ENCODE data around the gene SPATA21. TPM values are rescaled to one million over a fixed set of nuclear protein-coding genes. Genes with fewer than 3 reads are reported as not detected.

SPATA21 gene
- polyA plus RNA-seq, 6 donors from 2014 or later: not detected

DNA sequence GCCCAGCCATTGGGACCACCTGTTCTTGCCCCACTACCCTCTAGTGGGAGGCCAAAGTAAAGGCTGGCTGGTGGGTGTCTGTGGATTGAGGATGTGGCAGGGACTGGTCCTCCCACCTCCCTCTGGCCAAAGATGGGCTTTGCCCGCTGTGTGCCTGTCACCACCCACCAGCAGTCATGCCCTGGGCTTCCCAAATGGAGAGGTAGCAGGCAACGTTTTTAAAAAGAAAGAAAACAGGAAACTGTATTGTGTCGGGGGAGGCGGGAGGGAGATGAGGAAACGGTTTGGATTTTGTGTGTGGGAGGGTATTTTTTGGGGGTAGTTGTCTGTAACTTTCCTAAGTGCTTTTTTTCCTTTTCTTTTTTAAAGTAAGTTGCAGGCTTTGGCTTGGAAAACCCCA is 40.1 kb downstream of the SPATA21 start:
- Mint-ChIP-seq H3K9me3 (no peaks in the 10 kb centered on the region), H3K36me3 (peaks cover 0 to 8% of the 10 kb centered on the region in 2 donors), H3K4me1 (peaks cover 11 to 19% (median 17%) of the 10 kb centered on the region in 3 donors), H3K27me3 (no peaks in the 10 kb centered on the region), H3K4me3 (no peak overlapping the region), H3K27ac (peak overlapping the region in 2 of 6 donors; percentile 61 to 77)
- ATAC-seq (ENCODE audit: low read depth in 2 of 2) (no peak), DNase-seq (no peak)

DNA sequence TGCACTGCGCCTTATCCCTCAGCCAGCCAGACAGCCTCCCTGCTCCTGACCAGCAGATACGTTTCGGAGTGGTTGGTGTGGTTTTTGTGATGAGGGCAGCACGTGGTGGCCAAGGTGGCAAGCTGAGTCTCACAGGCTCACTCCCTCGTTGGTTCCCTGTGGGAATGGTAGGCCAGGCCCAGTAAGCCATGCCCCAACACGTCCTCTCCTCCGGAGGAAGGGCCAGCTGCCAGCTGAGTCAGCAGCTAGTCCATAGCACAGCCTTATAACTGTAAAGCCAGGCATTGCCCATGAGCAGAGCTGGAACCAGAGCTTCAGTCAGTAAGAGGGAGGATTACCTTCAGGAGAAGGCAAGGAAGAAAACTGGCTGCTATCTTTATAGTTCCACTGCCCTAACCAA is 40.6 kb downstream of the SPATA21 start:
- Mint-ChIP-seq H3K27me3 (no peaks in the 10 kb centered on the region), H3K4me1 (peaks cover 15 to 24% (median 17%) of the 10 kb centered on the region in 3 donors), H3K36me3 (peaks cover 0 to 8% of the 10 kb centered on the region in 2 donors), H3K4me3 (no peak overlapping the region), H3K9me3 (no peaks in the 10 kb centered on the region), H3K27ac (peak overlapping the region in 3 of 6 donors; percentile 61 to 92 (median 77))
- ATAC-seq (ENCODE audit: low read depth in 2 of 2) (no peak), DNase-seq (no peak)

DNA sequence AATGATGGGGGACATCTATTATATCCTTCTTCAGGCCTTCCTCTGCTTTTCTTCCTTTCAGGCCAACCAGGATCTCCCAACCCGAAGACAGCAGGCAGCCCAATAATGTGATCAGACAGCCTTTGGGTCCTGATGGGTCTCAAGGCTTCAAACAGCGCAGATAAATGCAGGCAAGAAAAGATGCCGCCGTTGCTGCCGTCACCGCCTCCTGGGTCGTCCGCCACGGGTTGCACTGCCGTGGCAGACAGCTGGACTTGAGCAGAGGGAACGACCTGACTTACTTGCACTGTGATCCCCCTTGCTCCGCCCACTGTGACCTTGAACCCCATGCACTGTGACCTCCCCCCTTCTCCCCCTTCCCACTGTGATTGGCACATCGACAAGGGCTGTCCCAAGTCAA is 42.2 kb downstream of the SPATA21 start:
- H3K4me1 Mint-ChIP-seq: peaks cover 26 to 40% (median 31%) of the 10 kb centered on the region in 3 donors
- ATAC-seq (ENCODE audit: low read depth in 2 of 2) (no peak), DNase-seq (no peak)
- peak overlapping the region in 1 of 8 donors; percentile 60 for H3K4me3 Mint-ChIP-seq
- H3K9me3 Mint-ChIP-seq: no peaks in the 10 kb centered on the region
- peaks cover 0 to 8% of the 10 kb centered on the region in 2 donors for H3K36me3 Mint-ChIP-seq
- H3K27ac Mint-ChIP-seq: no peak overlapping the region
- no peaks in the 10 kb centered on the region for H3K27me3 Mint-ChIP-seq

DNA sequence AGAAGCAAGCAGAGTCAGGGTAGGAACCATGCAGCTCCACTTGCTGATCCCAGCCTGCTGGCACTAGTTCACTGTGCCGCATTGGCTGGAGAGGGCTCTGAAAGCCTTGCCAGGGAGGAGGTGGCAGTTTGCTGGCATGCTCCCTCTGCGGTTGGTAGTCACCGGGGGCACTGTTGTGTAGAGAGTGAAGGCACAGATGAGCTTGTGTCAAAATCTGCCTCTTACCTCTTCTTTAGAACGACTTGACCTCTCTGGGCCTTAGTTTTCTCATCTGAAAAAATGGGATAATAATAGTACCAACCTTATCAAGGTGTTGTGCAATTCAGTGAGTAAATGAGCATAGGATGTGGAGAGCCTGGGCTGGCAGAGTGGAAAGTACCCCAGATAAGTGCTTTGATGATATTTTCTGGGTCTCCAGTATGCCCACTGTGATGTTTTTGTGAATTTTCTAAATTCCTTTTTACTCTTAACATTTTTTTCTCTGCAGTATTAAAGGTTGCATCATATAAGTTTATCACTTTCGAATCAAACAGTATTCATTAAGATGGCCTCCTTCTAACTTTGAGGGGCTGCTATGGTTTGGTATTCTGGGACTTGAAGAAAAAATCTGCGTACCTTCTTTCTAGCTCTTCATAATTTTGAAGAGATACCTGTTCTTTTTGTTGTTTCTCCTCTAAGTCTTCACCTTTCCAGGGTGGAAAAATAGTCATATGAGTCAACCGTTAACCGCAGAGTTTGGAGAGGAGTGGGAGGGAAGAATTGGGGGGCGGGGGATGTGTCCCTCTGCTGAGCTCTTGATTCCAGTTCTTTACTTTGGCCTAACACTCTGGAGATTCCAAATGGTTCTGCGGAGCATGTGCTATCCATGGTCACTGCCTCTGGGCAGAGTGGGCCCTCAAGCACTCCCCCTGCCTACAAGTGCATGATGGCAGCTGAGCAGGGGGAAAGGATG is 43.4 kb downstream of the SPATA21 start:
- ATAC-seq (ENCODE audit: low read depth in 2 of 2): no peak

DNA sequence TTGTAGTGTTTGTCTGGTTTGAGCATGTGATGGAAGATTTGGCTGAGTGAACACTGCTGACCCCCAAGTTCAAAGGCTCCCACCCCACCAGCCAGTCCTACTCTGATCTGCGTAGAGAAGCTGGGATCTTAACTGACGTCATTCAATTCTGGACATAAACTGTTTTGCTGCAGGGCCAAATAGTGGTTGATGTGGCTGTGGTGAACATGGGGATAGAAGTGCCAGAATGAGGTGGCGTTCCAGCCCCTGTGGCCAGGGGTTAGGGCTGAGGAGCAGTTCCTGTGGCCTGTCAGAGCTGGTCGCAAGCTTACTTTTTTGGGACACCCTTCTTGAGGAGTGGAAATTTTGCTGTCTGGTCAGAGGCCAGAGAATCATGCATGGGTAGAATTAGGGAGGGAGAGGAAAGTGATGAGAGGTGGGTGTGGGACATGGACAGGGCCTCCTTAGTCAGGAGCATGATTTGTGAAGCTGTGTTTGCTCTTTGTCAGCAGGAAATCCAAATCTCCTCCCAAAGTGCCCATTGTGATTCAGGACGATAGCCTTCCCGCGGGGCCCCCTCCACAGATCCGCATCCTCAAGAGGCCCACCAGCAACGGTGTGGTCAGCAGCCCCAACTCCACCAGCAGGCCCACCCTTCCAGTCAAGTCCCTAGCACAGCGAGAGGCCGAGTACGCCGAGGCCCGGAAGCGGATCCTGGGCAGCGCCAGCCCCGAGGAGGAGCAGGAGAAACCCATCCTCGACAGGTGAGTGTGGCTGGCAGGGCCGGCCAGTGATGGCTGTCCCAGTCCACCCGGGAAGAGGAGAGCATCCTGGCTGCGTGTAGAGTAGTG is 44.3 kb downstream of the SPATA21 start:
- no peaks in the 10 kb centered on the region for H3K9me3 Mint-ChIP-seq
- H3K27me3 Mint-ChIP-seq: no peaks in the 10 kb centered on the region
- H3K27ac Mint-ChIP-seq: peak overlapping the region in 4 of 6 donors; percentile 36 to 78 (median 63)
- no peak for DNase-seq
- no peak for ATAC-seq (ENCODE audit: low read depth in 2 of 2)
- peaks cover 0 to 8% of the 10 kb centered on the region in 2 donors for H3K36me3 Mint-ChIP-seq
- H3K4me1 Mint-ChIP-seq: peaks cover 31 to 48% (median 39%) of the 10 kb centered on the region in 3 donors
- peak overlapping the region in 2 of 8 donors; percentile 40 to 64 for H3K4me3 Mint-ChIP-seq

More for the DNA sequence above, 43.4 kb downstream of the SPATA21 start:
- H3K4me3 Mint-ChIP-seq: peak overlapping the region in 1 of 8 donors; percentile 2
- DNase-seq: no peak
- H3K27me3 Mint-ChIP-seq: no peaks in the 10 kb centered on the region
- peaks cover 28 to 43% (median 39%) of the 10 kb centered on the region in 3 donors for H3K4me1 Mint-ChIP-seq
- no peaks in the 10 kb centered on the region for H3K9me3 Mint-ChIP-seq
- peak overlapping the region in 4 of 6 donors; percentile 19 to 74 (median 34) for H3K27ac Mint-ChIP-seq
- H3K36me3 Mint-ChIP-seq: peaks cover 0 to 8% of the 10 kb centered on the region in 2 donors

DNA sequence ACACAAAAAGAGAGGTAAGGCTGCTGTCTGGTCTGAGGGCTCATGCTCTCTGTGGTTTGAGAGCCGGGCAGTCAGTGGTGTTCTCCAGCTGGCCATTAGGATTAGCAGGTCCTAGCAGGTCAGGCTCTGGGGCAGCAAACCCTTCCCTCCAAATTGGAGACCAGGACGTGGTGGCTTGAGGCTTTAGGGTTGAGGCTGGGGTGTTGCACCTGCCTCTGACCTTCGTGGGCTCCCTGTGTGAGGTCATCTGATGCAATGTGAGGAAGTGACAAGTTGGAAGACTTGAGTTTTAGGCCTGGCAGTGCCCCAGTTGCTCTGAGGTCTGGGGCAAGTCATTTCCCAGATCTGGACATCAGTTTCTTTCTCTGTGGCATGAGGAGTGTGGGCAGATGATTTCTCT is 45.8 kb downstream of the SPATA21 start:
- no peak for ATAC-seq (ENCODE audit: low read depth in 2 of 2)
- H3K4me3 Mint-ChIP-seq: no peak overlapping the region

DNA sequence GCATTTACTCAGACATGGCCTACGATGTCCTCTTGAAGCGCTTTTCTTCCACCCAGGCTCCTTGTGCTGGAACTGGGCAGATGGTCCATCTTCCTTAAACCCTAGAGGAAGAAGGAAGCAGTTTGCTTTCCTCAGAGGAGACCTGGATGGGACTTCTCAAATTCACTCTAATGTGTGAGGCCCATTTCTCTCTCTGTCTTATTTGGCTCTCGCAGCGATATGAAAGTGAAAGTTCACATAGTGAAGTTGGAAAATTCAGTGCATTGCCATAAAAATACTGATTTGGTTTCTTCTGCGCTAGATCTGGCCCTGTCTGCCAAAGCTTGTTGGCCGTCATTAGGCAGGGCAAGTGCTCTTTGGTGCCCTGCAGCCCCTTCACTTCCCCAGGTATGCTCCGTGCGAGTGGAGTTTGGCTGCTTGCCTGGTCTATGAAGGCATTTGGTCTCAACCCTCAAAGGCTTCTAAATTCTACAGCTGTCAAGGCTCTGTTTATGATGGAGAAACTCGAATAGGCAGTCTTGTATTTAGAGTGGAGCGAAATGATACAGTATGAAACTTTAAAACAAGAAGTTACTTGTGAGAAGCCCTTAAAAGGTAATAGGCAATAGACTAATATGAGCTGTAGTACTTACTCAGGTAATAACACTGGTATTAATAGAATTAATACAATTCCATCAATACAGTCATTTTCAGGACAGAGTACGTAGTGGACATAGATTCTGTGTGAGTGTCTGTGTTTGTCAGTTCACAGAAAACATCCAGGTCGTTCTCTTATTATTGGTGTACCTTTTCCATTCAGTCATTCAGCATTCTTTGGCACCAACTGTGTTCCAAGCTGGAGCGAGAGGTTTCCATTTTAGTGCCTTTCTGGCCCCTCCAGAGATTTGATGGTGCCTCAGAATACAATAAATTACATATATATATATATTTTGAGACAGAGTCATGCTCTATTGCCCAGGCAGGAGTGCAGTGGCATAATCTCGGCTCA is 49.7 kb downstream of the SPATA21 start:
- Mint-ChIP-seq H3K9me3 (no peaks in the 10 kb centered on the region), H3K36me3 (peaks cover 0 to 3% of the 10 kb centered on the region in 2 donors), H3K4me3 (peak overlapping the region; percentile 54 to 84 (median 74)), H3K27ac (peak overlapping the region; percentile 29 to 89 (median 82)), H3K4me1 (peaks cover 66 to 87% (median 74%) of the 10 kb centered on the region in 3 donors), H3K27me3 (no peaks in the 10 kb centered on the region)
- DNase-seq (peak; percentile 12), ATAC-seq (ENCODE audit: low read depth in 2 of 2) (peak; percentile 57 to 59)

More for the DNA sequence above, 45.8 kb downstream of the SPATA21 start:
- peak overlapping the region in 1 of 6 donors; percentile 53 for H3K27ac Mint-ChIP-seq
- peaks cover 45 to 62% (median 51%) of the 10 kb centered on the region in 3 donors for H3K4me1 Mint-ChIP-seq
- no peaks in the 10 kb centered on the region for H3K9me3 Mint-ChIP-seq
- no peaks in the 10 kb centered on the region for H3K27me3 Mint-ChIP-seq
- H3K36me3 Mint-ChIP-seq: peaks cover 0 to 8% of the 10 kb centered on the region in 2 donors
- DNase-seq: no peak

DNA sequence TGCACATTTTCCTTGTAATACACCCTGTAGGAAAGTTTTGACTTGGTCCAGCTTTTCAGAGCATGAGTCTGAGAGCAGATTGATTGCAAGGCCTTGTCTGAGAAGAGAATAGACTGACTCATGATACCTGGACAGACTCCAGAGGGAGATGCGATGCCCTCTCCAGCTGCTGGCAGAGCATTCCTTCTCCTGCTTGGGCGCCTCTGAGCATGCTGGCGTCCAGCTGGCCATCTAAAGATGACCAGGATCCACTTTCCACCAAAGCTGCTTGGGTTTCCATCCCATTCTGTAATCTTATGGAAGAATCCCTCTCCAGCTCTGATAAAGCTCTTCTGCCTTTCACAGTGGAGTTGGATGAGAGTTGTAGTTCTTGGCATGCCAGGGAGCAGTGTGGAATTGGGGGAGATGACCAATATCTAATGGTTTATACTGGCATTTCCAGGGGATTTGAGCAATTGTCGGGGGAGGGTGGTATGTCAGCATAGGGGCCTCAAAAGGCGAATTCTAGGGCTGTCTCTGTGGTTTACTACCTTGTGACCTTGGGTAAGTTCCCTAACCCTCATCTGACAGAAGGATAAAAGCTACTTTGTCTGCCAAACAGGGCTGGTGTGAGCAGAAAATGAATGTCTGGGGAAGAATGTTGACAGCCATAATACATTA is 50.6 kb downstream of the SPATA21 start:
- H3K27ac Mint-ChIP-seq: peak overlapping the region; percentile 24 to 98 (median 82)
- peaks cover 63 to 84% (median 71%) of the 10 kb centered on the region in 3 donors for H3K4me1 Mint-ChIP-seq
- no peak for DNase-seq
- peak overlapping the region; percentile 3 to 84 (median 54) for H3K4me3 Mint-ChIP-seq
- peak; percentile 62 to 67 for ATAC-seq (ENCODE audit: low read depth in 2 of 2)
- no peaks in the 10 kb centered on the region for H3K9me3 Mint-ChIP-seq
- no peaks in the 10 kb centered on the region for H3K27me3 Mint-ChIP-seq
- no peaks in the 10 kb centered on the region for H3K36me3 Mint-ChIP-seq

DNA sequence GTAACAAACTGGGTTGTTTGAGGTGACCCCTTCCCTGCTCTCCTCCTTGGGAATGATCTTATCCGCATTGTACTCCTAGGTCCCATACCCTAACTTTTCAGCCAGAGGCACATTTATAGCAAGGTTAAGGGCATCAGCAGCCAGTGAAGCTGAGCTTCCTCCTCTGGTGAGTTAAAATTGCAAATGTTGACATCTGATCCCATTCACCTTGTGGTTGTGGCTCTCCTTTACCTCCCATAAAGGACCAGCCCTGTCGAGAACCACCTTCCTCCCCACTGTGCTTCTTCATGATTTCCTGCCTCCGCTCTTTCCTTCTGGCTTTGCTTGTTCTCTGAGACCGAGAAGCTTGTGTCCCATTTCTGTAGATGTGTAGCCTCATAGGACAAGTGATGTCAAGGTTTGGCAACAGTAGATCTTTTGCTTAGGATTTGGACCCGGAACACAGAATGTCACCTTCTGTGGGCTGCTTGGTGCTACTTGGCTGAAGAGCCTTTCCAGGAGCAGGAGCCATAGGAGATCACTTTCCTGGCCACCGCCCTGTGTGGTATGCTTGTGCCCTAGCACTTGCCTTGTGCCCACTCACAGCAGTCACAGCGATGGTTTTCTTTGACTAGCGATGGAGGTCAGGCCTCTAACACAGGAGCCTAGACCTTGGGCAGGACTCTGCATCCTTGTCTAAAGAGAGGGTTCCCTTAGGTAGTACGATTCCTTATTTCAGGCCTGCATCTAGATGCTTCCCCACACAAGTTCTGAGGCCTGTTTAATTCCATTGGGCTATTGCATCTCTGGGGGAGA is 51.4 kb downstream of the SPATA21 start:
- H3K9me3 Mint-ChIP-seq: no peaks in the 10 kb centered on the region
- no peak for DNase-seq
- H3K4me1 Mint-ChIP-seq: peaks cover 61 to 78% (median 69%) of the 10 kb centered on the region in 3 donors
- H3K36me3 Mint-ChIP-seq: no peaks in the 10 kb centered on the region
- ATAC-seq (ENCODE audit: low read depth in 2 of 2): no peak
- peak overlapping the region; percentile 10 to 89 (median 81) for H3K27ac Mint-ChIP-seq
- no peaks in the 10 kb centered on the region for H3K27me3 Mint-ChIP-seq
- H3K4me3 Mint-ChIP-seq: peak overlapping the region in 5 of 8 donors; percentile 22 to 84 (median 64)

DNA sequence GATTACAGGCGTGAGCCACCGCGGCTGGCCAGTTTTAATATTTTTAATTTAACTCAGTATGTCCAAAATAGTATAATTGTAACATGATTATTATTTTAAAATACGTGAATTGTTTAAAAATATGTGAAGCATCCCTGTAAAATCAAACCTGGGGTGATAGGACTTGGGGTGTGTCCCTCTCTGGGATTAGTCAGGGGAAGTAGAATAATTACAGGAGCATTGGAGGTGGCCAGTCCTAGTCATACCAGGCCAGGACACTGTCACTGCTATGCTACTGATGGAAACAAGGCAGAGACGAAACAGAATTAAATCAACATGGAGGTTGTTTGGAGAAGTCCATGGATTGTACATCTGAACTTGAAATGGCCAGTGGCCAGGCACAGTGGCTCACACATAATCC is 53.3 kb downstream of the SPATA21 start:
- no peak for ATAC-seq (ENCODE audit: low read depth in 2 of 2)
- Mint-ChIP-seq H3K4me1 (peaks cover 57 to 78% (median 63%) of the 10 kb centered on the region in 3 donors), H3K27me3 (no peaks in the 10 kb centered on the region), H3K27ac (peak overlapping the region in 4 of 6 donors; percentile 47 to 90 (median 74)), H3K9me3 (no peaks in the 10 kb centered on the region), H3K4me3 (peak overlapping the region in 1 of 8 donors; percentile 59), H3K36me3 (no peaks in the 10 kb centered on the region)
- no peak for DNase-seq

DNA sequence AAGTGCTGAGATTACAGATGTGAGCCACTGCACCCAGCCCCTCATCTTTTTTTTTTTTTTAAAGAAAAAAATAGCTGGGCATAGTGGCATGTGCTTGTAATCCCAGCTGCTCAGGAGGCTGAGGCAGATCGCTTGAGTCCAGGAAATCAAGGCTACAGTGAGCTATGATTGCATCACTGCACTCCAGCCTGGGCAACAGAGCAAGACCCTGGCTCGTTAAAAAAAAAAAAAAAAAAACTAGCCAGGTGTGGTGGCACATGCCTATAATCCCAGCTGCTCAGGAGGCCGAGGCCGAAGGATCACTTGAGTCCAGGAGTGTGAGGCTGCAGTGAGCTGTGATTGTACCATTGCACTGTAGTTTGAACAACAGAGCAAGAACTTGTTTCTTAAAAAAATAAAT is 56.4 kb downstream of the SPATA21 start:
- DNase-seq: no peak
- no peak overlapping the region for H3K4me3 Mint-ChIP-seq
- no peaks in the 10 kb centered on the region for H3K36me3 Mint-ChIP-seq
- ATAC-seq (ENCODE audit: low read depth in 2 of 2): no peak
- peaks cover 52 to 78% (median 69%) of the 10 kb centered on the region in 3 donors for H3K4me1 Mint-ChIP-seq
- H3K9me3 Mint-ChIP-seq: no peaks in the 10 kb centered on the region
- no peaks in the 10 kb centered on the region for H3K27me3 Mint-ChIP-seq
- peak overlapping the region in 1 of 6 donors; percentile 67 for H3K27ac Mint-ChIP-seq
